T-helper 2 cell (primary cell): Measurements from ENCODE around the gene GRIP2.

ENCODE experiments used
- DNase-seq, 5 experiments: peaks; one replicate each; pipeline versions ENCODE4 v3.0.0 to v3.0.0-alpha.2; 2012 to 2022

Gene GRIP2

DNA sequence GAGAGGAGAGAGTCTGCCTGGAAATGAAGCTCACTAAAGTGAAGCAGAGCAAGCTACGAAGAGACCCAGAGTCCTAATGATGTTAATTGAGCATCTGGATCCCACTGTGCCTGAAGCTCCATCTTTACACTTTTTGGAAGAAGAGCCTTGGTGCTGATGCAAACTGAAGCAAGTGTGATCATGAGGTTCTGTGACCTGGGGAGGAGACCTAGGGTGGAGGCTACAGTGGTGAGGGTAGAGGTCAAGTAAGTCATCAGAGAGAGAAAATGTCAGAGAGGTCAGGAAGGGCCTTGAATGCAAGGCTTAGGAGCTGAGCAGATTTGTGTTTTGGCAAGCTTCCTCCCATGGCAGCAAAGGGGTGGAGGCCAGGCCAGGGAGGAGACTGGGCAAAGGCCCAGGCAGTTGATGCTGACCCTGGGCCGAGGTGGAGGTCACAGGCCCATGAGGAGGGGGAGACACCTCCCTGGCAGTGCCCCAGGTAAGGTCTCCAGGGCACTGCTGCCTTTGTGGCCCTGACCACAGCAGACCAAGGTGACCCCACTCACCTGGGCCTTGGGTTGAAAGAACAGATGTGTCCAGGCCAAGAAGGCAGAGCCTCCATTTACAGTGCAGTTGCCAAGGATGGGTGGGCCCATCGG is 1.6 kb downstream of the GRIP2 start:
- DNase-seq, result no peak

DNA sequence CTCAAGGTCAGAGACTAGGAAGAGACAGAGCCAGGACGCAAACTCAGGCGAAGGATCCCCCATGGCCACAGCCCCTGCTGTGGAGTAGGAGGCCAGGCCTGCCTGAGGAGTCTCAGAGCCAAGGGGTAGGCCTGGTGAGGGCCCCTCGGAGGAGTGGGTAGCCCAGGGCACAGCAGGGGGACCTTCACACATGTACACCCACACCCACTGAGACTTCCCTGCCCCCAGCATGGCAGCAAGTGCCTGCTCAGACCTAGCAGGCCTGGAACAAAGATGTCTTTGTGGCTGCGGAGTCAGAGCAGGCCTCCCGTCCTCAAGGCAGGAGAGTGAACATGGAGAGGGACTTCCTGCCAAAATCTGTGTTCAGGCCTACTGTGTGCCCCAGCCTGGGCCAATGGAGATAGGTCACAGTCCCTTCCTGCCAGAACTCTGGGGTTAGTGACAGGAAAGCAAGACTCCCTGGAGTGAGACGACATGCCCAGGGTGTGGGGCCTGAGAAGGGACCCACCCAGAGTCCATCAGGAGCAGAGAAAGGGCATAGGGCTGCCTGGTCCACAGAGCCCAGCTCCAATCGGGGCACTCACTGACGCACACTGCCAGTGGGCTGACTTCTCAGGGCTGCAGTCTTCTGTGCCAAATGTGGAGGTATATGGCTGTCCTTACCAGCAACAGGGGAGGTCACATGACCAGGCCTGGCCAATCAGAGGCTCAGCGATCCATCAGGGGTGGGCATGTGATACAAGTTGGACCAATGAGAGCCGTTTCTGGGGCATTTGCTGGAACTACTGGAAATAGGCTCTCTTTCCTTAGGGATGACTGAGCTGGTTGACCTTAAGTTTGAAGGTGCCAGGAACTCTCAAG is 2.3 kb downstream of the GRIP2 start:
- DNase-seq, result no peak

DNA sequence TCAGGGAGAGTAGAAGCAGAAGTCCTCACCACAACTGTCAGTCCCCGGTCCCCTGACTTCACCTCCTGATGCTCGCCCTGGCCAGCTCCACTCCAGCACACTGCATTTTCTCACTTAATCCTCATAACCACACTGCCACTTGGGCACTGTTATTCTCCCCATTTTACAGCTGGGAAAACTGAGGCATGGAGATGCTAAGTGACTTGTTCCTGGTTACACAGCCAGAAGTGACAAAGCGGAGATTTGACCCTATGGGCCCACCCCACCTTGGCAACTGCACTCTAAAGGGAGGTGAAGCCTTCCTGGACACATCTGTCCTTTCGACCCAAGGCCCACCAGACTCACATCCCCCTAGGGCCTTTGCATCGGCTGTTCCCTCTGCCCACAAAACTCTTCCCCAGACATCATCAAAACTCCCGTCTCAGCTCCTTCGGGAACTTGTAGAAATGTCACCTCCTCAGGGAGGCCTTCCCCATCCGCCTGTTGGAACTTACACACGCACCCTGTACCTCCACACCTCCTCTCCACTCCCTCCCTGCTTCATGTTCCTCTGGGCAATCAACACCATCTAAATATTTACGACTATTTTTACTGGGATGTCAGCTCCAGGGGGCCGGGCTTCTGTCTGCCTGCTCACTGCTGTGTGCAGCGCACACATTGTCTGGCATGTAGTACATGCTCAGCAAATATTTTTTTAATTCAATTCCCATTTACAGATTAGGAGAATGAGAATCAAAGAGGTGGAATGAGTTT is 3.1 kb downstream of the GRIP2 start:
- no peak for DNase-seq

DNA sequence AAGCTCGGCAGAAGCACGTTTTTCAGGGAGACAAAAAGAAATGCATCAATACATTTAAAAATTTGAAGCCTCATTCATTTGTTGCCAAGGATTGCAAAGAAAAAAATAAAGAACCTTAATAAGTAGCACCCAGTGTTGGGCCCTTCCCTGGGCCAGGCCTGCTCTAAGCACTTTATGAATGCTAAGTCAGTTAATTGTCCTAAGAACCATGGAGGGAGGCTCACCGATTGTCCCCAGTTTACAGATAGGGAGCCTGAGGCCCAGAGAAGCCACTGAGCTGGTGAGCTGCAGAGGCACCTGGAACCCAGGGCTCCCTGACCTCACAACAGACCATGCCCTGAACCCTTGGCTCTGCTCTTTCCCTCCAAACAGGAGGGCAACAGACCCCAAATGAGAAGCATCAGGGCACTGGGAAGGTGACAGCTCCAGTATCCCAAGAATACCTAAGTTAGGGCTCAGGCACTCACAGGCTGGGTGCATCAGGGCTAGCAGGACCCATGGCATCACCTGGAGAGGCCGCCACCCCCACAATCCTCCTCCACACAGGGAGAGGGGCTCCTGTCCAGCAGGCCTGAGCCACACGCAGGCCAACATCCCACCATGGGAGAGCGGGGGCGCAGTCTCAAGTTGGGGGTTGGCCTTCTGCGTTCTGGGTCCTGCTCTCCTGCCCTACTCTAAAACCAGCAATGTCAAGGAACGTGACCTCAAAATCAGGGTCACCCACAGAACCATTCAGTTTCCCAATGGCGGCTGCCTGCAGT is 3.9 kb downstream of the GRIP2 start:
- DNase-seq, result no peak

DNA sequence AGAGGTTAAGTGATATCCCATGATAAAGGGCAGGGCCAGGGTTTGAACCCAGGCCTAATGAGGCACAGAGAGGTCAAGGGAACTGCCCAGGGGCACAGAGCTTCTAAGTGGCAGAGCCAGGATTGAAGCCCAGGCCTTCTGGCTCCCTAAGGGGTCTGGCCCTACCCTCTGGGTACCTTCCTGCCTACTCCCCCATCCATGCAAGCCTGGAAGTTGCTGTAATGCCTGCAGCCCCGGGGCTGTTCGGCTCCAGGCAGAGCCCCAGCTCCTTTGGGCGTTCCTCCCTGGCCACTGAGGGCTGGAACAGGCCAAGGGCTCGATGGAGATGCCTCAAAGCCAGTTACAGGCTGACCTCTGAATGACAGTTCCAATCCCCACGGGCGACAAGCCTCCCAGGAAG is 4.5 kb downstream of the GRIP2 start:
- no peak for DNase-seq

DNA sequence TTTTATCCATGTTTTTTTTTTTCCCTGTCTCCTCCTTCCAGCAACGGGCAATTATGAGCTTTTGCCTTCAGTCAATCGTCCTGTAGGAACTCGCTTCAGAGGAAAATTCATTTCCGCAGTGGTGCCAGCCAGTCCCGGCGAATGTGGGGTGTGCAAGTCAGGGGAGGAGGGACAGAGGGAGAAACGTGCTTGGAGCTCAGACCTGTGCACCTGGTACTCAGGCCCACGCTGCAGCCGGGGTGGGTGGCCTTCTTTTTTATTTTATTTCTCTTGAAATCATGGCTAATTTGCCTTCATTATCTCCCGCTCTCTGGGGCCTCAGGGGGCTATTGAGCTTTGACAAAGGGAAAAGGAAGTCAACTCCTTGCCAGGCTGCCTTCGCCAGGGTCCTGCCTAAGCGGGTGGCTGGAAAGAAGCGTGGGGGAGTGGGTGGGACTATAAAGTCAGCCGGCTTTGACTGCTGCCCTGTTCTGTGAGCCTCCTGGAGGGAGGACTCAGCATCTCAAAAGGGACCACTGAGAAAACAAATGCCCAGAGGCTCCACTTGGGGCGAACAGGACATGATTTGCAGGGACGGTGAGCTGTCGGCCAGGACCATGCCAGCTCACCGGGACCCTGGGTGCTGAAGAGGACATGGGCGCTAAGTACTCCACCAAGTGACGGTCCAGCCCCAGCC is 5.5 kb downstream of the GRIP2 start:
- no peak for DNase-seq

DNA sequence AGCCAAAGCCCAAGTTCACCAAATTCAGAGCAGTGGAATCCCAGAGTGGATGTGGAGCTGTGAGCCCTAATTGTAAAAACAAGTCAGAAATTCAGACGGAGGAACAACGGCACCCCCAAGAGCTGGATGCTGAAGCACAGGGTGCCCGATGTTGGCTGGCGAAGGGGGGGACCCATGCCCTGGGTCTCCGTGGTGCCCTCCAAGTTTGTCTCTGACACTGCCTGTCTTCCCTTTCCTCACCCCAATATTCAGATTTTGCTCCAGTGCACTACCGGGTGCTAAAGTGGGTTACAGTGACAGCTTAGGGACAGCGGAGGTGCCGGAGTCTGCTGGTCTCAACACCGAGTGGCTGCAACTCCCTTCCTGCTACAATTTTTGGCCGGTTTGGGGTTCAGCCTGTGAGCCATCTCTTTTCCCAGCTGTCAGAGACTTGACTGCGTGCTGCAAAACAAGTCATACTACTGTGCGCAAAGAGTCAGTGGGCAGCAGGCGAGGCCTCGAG is 6.6 kb downstream of the GRIP2 start:
- no peak for DNase-seq

DNA sequence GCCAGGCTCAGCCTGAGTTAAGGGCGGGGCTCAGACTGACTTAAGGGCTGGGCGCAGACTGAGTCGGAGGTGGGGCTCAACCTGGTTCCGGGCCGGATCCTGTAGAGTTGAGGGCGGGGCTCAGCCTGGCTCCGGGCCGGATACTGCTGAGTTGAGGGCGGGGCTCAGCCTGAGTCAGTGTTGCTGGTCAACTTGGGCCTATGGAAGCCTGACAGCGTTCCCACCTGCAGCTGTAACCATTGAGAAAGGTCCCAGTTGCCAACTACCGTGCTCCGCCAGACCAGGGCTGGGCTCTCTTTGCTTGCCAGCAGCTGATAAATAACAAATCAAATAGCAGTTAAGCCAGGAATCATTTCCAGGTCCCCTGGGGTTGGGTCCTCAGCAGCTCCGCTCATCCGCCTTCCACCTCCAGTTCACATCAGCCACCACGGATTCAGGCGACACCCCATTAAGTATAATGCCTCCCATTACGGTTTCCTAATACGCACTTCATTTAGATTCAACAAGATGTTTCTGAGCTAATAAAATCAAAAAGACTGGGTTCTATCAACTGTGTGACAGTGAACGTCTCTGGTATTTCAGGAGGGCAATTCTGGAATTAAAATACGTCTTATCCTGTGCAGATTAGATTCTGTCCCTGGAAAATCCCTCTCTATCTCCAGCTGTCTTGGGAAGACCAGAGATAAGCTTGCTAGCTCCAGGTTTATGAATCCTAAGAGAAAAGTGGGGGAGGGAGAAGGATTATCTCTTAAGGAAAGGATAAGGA is 7.3 kb downstream of the GRIP2 start:
- no peak for DNase-seq

DNA sequence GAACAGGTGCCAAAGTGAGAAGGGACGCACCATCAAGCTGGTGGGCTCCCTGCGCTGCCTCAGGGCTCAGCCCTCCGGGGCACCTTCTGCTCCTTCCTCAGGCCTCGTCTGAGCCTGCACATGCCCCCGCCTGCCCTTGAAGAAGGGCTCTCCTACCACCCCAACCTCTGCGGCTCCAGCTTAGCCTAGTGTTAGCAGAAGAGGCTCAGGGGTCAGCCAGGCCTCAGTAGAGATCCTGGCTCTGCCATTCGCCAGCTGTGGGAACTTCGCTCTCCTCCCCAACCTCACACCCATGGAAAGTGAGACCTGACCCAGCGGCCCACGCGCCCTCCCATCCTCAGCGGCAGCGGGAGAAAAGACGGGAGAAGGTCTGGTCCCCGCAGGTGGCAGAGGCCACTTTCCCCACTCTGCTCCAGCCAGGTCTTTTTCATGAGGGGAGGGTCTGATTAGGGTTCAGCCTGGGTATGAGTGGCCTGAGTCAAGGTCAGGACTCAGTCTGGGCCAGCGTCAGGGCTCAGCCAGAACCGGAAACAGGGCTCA is 8.2 kb downstream of the GRIP2 start:
- DNase-seq, result no peak

DNA sequence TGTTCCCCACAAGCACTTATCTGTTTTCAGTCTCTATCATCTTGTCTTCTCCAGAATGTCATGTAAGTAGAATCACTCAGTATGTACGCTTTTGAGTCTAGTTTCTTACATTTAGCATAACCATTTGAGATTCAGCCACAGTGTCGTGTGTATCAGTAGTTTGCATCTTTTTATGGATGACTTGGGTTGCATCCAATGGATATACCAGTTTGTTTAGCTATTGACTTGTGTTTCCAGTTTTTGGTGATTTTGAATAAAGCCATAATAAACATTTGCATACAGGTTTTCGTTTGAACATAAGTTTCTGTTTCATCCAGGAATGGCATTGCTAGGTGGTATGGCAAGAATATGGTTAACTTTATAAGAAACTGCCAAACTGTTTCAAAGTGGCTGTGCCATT is 12.1 kb downstream of the GRIP2 start:
- DNase-seq, result no peak

DNA sequence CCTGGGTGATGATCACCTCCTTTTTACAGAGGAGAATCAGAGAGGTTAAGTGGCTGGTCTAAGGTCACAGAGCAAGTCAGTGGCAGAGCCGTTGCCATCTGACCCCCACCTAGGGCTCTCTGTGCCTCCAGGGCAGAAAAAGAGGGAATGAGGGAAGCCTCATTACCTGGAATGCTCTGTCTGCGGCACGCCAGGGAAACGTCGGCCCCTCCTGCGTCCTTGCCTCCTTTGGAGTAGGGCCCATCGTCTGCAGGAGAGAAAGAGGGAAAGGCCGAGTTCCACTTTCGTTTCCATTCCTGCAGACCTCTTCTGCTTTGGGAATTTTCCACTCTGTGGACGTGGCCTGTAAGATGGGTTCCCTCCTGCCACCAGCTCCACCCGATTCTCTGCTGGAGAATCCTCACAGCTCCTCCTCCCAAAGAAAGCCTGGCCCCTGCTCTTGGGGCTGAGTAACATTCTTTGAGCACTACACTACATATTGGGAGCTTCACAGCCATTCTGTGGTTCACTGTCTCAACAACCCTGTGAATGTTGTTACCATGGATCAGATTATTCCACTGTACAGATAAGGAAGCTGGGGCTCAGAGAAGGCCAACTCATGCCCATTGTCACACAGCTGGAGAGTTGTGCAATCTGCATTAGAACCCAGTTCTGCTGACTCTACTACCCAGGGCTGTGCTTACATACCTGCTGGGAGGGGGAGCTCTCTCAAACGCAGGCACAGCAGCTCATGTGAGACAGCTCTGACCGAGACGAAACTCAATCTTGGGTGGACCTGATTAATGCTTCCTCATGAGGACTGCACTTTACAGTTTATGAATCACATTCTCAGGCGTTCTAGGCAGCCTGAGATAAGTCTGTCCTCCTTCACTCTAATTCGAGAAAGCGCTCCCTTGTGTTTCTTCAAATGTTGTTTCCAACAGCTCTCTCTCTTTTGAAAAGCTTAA is 14.2 kb downstream of the GRIP2 start:
- DNase-seq, result no peak

DNA sequence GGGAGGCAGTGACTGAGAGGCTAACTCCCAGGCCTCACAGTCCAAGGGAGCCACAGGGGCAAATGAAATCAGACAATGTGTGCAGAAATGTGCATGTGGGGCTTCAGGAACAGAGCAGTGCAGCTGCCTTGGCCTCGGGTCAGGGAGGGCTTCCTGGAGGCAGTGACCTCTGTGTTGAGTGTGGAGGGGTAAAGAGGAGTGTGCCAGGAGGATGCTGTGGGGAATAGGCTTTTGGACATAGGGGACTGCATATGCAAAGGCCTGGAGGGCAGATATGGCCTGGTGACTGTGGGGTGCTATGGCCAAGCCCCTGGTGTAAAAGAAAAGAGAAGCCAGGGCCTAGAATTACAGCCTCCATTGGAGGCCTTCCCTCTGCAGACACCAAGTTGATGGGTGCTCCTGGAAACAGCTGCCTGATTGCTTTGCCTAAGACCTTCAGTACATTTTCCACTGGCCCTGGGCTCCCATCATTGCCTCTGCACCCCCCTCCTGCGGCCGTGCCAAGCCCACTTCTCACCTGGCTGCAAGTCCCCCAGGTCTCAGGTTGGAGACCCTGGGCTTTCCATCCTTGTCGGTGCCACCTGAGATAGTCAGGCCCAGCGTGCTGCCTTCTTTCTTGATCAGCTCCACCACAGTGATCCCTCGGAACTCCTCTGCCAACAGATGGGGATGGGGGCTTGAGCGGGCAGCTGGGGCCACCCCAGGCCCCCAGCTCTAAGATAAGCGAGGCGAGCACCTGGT is 15.1 kb downstream of the GRIP2 start:
- DNase-seq, result no peak

DNA sequence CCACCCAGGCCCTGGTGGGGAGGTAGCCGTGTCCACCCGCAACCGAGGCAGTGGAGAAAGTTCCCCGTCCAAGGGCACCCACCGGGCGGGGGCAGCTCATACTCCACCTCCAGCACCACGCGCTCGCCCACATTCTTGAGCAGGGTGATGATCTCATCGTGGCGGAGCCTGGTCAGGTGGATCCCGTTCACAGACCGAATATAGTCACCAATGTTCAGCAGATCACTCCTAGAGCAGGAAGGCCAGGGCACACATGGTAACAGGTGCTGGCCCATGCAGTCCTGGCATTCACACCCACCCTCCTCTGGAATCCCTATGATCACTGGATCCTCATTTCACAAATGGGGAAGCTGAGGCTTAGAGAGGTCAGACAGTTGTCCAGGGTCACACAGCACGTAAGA is 15.8 kb downstream of the GRIP2 start:
- DNase-seq, result no peak

DNA sequence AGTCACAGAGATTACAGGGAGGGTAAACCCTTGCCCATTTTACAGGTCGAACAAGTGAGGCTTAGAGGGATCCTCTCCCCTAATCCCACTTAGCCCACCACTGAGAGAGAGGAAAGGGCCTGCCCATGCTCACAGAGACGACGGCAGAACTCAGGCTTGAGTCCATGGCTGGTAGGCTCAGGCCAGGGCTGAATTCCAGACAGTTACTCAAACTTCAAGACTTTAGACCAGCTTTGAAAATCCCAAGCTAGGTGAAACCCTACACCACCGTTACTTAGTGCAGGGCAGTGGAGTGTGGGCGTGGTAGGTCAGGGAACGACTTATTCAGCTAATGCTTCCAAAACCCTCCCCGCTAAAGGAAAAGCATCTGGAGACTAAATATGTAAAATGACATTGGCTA is 16.4 kb downstream of the GRIP2 start:
- DNase-seq, result no peak

DNA sequence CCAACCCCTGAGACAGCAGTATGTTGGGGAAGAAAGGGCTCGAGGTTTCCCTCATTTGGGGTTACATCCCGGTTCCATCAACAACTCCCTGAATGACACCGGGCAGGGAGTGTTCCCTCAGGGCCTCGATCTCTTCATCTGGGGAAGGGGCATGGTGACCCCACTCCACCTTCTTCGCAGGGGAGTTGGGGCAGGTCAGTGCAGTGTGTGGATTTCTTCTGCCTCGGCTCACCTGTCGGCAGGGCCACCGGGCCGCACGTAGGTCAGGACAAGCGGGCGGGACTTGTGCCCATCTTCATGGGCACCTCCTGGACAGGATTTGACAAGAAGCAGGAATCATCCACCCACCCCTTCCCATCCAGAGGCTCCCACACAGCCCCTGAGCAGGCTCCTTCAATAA is 17.4 kb downstream of the GRIP2 start:
- DNase-seq, result no peak

DNA sequence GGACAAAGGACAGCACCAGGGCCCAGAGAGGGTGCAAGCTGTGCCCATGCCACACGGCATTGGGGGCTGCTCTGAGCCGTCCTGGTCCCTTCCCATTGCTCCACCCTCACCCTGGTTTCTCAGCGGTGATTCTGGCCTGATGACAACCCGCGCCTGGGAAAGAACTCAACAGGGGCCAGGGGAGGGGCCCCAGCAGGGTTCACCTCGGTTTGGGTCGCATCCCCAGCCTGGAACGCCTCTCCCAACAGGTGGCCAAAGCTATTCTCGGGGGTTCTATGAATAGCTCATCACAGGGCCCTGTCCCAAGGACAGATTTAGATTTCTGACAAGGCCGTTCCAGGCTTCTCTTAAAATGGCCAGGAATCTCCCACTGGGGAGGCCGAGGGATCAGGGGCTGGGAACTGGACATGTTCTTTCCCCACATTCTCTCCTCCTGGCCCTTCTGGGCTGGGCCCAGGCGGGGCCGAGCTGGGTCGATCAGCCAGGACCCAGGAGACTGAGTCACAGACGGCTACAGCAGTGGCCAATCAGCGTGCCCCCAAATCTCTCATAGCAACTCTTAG is 17.9 kb downstream of the GRIP2 start:
- DNase-seq, result no peak

DNA sequence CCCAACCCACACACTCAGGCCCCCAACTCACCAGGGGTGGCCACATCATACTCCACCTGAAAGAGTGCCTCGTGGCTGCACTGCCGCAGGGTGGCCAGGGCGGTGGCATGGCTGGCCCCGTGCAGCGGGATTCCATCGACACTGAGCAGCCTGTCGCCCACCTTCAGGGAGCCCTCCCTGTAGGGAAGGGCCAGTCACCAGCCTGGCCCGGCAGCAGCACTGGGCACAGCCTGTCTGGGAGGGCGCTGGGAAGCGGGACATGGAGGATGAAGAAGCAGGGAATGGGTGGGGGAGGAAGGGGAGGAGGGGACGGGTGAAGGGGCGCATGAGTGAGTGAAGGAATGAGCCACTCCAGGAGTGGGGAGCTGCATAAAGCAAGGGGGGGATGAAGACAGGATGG is 18.5 kb downstream of the GRIP2 start:
- DNase-seq, result no peak

DNA sequence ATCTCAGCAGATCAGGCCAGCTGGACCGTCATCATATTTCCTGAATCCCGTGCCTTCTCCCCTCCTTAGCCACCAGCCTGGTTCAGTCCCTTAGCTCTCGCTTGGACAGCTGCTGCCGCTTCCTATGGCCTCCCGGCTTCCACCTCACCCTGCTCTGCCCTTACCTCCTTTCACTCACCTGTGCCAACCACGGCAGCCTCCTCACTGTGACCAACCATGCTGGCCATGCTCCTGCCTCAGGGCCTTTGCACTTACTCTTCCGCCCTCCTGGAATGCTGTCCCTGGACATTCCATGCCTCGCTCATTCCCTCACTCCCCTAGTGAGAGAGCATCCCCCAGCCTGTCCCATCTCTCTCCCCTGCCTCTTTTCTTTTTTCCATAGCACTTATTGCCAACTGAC is 19.2 kb downstream of the GRIP2 start:
- DNase-seq, result no peak

DNA sequence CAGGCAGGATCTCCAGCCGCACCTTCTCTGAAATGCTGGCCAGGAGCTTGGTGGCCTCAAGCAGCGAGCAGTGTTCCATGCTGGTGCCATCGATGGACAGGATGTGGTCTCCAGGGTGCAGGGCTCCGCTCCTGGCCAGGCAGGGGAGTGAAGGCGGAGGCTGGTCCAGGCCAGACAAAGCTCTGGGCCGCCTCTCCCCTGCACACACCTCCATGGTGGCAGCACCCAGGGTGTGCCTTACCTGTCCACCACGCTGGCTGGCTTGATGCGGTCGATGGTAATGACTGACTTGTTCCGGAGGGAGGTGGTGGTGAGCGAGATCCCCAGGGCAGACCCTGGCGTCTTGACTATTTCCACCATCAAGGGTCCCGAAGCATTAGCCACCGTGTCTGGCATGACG is 20.0 kb downstream of the GRIP2 start:
- no peak for DNase-seq
